HUES6 (cell line): ENCODE measurements around the gene ATXN2L.
"Not testable (repeated sequence)": the region's sequence is repeated elsewhere in the genome, so short reads cannot be mapped to it uniquely, and the experiment has no call there.

Experiments
- H3K27ac ChIP-seq: 2 replicates; pipeline ENCODE4 v1.7.0; 2013; ENCODE audit warnings: low read depth, mild to moderate bottlenecking, low read length, inconsistent platforms
- H3K27me3 ChIP-seq: 2 replicates; pipeline ENCODE4 v1.6.1; 2013; ENCODE audit warnings: low read length; ENCODE audit not compliant: control insufficient read depth, insufficient read depth
- H3K36me3 ChIP-seq: 2 replicates; pipeline ENCODE4 v1.6.1; 2013; ENCODE audit warnings: low read length; ENCODE audit not compliant: control insufficient read depth, insufficient read depth
- H3K4me1 ChIP-seq: 2 replicates; pipeline ENCODE4 v1.6.1; 2013; ENCODE audit warnings: low read length; ENCODE audit not compliant: control insufficient read depth, insufficient read depth
- H3K4me3 ChIP-seq: 2 replicates; pipeline ENCODE4 v1.5.1; 2013; ENCODE audit warnings: low read depth, low read length
- H3K9ac ChIP-seq: one replicate; pipeline ENCODE4 v1.6.1; 2013; ENCODE audit warnings: mild to moderate bottlenecking, low read length
- H3K9me3 ChIP-seq: 2 replicates; pipeline ENCODE4 v1.6.1; 2013; ENCODE audit warnings: low read depth, low read length; ENCODE audit not compliant: control insufficient read depth, insufficient read depth

ATXN2L gene

DNA sequence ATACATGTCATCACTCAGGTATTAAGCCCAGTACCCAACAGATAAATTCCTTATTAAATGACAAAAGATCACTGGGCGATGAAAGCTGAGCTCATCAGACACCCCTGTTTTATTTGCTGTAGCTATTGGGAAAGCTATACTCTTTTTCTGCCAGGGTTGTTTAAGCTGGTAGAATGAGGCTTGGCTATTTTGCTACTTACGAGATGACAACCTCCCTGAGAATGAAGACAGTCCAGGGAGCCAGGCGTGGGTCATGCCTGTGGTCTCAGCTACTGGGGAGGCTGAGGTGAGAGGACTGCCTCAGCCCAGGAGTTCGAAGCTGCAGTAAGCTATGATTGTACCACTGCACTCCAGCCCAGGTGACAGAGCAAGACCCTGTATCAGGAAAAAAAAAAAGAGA lies 36.5 kb downstream of the ATXN2L start:
- no peaks in the 10 kb centered on the region for H3K9me3 ChIP-seq
- no peaks in the 10 kb centered on the region for H3K36me3 ChIP-seq
- H3K4me3 ChIP-seq, result no peak overlapping the region
- H3K27ac ChIP-seq, result no peak overlapping the region
- H3K4me1 ChIP-seq, result no peaks in the 10 kb centered on the region; the same call in 1 of the 2 replicates
- no peaks in the 10 kb centered on the region for H3K27me3 ChIP-seq
- H3K9ac ChIP-seq, result no peak overlapping the region

DNA sequence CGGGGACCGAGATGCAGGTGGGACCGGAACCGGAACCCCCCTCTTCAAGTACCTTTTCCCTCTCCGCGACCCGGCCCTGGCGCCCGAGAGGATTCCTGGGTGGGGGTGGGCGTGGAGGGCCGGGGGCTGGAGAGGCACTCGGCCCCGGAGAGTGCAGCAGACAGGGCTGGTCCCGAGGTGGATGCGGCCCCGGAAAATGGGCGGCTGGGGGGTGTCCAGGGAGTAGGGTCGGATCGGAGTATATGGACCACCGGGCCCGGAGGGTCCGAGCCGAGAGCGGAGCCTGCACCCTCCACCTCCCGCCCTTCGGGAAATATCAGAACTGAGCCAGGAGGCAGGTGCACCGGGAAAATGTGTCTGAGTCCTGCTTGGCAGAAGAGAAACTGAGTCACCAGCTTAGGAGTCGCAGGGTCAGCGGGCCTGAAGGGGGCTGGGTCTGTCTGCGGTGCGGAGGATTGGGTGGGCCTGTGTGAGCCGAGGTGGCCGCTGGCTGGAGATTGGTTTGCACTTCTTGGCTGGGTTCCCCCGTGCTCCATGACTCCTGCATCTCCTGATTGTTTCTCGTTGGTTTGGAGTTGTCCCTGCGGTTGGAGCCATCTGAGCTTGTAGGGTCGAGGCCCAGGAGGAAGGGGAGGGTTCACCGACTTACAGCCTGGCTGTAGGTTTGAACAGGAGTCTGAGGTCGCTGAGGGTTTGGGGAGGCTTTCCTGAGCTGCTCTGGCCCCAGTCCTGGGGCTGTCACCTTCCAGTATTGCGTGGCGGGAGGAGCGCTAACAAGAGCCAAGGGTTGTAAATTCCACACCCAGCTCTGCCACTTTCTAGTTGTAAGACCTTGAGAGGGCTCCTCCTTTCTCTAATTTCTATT lies 41.4 kb downstream of the ATXN2L start:
- H3K4me3 ChIP-seq, result peak overlapping the region; percentile 73
- no peaks in the 10 kb centered on the region for H3K27me3 ChIP-seq
- H3K4me1 ChIP-seq, result peaks cover 10% of the 10 kb centered on the region
- peak overlapping the region; percentile 69; the same call in 1 of the 2 replicates for H3K27ac ChIP-seq
- no peaks in the 10 kb centered on the region for H3K9me3 ChIP-seq
- peaks cover 18% of the 10 kb centered on the region for H3K36me3 ChIP-seq
- peak overlapping the region; percentile 87 for H3K9ac ChIP-seq

DNA sequence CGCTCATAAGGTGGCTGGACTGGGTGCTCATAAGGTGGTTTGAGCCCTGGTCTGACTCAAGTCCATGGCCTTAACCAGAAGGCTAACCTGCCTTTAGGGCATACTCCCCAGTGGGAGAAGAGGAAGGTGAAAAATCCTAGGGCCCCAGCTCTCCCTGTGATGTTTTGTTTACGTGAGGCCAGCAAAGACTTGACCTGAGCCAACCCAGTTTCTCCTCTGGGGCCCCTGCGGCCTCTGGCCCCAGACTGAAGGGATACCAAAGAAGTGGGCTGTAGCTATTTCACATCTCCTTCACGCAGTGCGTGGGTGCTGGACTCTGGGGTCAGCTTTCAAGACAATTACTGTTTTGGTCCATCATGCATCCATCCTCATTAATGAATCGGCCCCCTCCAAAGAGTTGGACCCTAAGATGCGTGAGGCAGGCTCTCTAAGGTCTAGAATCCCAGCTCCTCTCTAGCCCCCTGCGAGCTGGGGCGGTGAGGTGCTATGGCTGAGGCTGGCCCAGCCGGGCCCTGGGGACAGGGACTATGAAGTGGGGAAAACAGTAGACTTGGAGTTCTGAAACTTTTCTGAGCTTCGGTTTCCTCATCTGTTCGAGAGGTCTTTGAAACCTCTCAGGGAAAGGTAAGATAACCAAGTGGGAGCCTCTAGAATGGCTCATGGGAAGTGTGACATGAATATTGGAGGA lies 42.3 kb downstream of the ATXN2L start:
- Histone ChIP-seq H3K27me3 (no peaks in the 10 kb centered on the region), H3K9ac (no peak overlapping the region), H3K36me3 (peaks cover 28% of the 10 kb centered on the region), H3K4me1 (peaks cover 10% of the 10 kb centered on the region), H3K27ac (no peak overlapping the region), H3K9me3 (no peaks in the 10 kb centered on the region), H3K4me3 (peak overlapping the region; percentile 73)

- H3K27me3 ChIP-seq, result no peaks in the 10 kb centered on the region
- peaks cover 35% of the 10 kb centered on the region for H3K36me3 ChIP-seq
- no peak overlapping the region for H3K4me3 ChIP-seq
- H3K4me1 ChIP-seq, result peaks cover 10% of the 10 kb centered on the region
- H3K9me3 ChIP-seq, result no peaks in the 10 kb centered on the region
- no peak overlapping the region for H3K27ac ChIP-seq
- no peak overlapping the region for H3K9ac ChIP-seq
Observed at GRCh38 chr16:28865722-28866453, 43.1 kb downstream of the ATXN2L start.

- no peak overlapping the region for H3K27ac ChIP-seq
- no peak overlapping the region for H3K4me3 ChIP-seq
- no peaks in the 10 kb centered on the region for H3K9me3 ChIP-seq
- no peaks in the 10 kb centered on the region for H3K27me3 ChIP-seq
- no peak overlapping the region for H3K9ac ChIP-seq
- H3K4me1 ChIP-seq, result peaks cover 10% of the 10 kb centered on the region
- H3K36me3 ChIP-seq, result peaks cover 40% of the 10 kb centered on the region
Observed at GRCh38 chr16:28866454-28866804, 43.6 kb downstream of the ATXN2L start.

GRCh38 chr16:28867241-28867640 lies 44.4 kb downstream of the ATXN2L start:
- no peak overlapping the region for H3K27ac ChIP-seq
- H3K4me1 ChIP-seq, result peaks cover 10% of the 10 kb centered on the region
- H3K27me3 ChIP-seq, result no peaks in the 10 kb centered on the region
- peaks cover 47% of the 10 kb centered on the region for H3K36me3 ChIP-seq
- H3K9ac ChIP-seq, result no peak overlapping the region
- H3K9me3 ChIP-seq, result no peaks in the 10 kb centered on the region
- H3K4me3 ChIP-seq, result no peak overlapping the region

GRCh38 chr16:28867646-28868045 lies 44.8 kb downstream of the ATXN2L start:
- H3K9me3 ChIP-seq, H3K9ac ChIP-seq, H3K4me1 ChIP-seq, H3K27ac ChIP-seq, H3K4me3 ChIP-seq, H3K27me3 ChIP-seq: not testable (repeated sequence)
- H3K36me3 ChIP-seq, result peaks cover 51% of the 10 kb centered on the region

- H3K27ac ChIP-seq, result no peak overlapping the region
- H3K4me3 ChIP-seq, result no peak overlapping the region
- H3K4me1 ChIP-seq, result peaks cover 10% of the 10 kb centered on the region
- H3K9ac ChIP-seq, result no peak overlapping the region
- no peaks in the 10 kb centered on the region for H3K9me3 ChIP-seq
- peaks cover 61% of the 10 kb centered on the region for H3K36me3 ChIP-seq
- no peaks in the 10 kb centered on the region for H3K27me3 ChIP-seq
Observed at GRCh38 chr16:28869201-28869600, 46.4 kb downstream of the ATXN2L start.

DNA sequence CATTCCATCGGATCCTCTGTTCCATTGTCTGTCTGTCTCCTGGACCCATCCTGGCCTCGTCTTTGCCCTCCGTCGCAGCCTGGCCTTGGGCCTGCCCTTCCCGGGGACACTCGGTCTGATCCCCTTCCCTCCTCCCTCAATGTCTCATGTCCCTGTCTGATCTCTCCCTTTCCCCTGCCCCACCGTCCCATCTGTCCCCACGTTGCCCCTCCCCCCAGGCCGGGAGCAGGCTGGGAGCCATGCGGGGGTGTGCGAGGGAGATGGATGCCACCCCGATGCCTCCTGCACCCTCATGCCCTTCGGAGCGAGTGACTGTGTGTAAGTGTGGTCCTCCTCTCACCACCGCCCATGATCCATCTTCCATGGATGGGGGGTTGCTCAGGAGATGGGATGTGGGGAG lies 50.2 kb downstream of the ATXN2L start:
- Histone ChIP-seq H3K27me3 (no peaks in the 10 kb centered on the region), H3K9ac (no peak overlapping the region), H3K27ac (no peak overlapping the region), H3K4me1 (peaks cover 12% of the 10 kb centered on the region), H3K9me3 (no peaks in the 10 kb centered on the region), H3K36me3 (peaks cover 56% of the 10 kb centered on the region), H3K4me3 (no peak overlapping the region)

DNA sequence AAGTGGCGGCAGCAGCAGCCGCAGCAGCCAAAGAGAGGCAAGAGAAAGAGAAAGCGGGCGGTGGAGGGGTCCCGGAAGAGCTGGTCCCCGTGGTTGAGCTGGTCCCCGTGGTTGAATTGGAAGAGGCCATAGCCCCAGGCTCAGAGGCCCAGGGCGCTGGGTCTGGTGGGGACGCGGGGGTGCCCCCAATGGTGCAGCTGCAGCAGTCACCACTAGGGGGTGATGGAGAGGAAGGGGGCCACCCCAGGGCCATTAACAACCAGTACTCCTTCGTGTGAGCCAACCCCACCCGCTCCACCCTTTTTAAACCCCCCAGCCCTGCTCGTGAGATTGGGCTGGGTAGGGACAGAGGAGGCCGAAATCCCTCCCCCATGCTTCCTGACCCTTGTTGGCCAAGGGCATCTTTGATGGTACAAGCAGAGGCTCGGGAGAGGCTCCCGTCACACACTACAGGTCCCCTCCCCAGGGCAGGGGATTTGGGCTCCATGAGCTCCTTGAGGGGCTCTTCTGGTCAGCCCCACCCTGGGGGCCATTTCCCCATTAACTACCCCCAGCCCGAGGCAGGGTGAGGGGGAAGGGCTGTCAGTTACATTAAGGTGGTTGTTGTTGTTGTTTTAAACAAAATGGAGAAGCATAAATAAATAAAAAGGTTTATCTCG lies 50.9 kb downstream of the ATXN2L start:
- no peak overlapping the region for H3K4me3 ChIP-seq
- no peaks in the 10 kb centered on the region for H3K9me3 ChIP-seq
- peaks cover 52% of the 10 kb centered on the region for H3K36me3 ChIP-seq
- no peaks in the 10 kb centered on the region for H3K27me3 ChIP-seq
- H3K9ac ChIP-seq, result no peak overlapping the region
- peaks cover 16% of the 10 kb centered on the region for H3K4me1 ChIP-seq
- H3K27ac ChIP-seq, result no peak overlapping the region
